ENCODE data around the gene COL6A1.
"Not testable (repeated sequence)": the region's sequence is repeated elsewhere in the genome, so short reads cannot be mapped to it uniquely, and the experiment has no call there.

DNA sequence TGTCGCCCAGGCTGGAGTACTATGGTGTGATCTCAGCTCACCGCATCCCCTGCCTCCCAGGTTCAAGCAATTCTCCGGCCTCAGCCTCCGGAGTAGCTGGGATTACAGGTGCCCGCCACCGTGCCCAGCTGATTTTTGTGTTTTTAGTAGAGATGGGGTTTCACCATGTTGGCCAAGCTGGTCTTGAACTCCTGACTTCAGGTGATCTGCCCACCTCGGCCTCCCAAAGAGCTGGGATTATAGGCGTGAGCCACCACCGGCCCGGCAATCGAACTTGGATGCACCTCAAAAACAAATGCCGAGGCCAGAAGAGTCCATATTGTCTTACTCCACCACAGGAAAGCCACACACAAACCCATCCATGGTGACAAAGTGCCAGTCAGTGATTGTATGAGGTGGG is 65.3 kb downstream of the COL6A1 start:
- TF ChIP-seq EZH2 (IDR thresholded peaks at IDR 0.05; ENCODE audit: borderline replicate concordance, low read depth, low read length, severe bottlenecking): not testable (repeated sequence)
- TF ChIP-seq, protein P1, sequence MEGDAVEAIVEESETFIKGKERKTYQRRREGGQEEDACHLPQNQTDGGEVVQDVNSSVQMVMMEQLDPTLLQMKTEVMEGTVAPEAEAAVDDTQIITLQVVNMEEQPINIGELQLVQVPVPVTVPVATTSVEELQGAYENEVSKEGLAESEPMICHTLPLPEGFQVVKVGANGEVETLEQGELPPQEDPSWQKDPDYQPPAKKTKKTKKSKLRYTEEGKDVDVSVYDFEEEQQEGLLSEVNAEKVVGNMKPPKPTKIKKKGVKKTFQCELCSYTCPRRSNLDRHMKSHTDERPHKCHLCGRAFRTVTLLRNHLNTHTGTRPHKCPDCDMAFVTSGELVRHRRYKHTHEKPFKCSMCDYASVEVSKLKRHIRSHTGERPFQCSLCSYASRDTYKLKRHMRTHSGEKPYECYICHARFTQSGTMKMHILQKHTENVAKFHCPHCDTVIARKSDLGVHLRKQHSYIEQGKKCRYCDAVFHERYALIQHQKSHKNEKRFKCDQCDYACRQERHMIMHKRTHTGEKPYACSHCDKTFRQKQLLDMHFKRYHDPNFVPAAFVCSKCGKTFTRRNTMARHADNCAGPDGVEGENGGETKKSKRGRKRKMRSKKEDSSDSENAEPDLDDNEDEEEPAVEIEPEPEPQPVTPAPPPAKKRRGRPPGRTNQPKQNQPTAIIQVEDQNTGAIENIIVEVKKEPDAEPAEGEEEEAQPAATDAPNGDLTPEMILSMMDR (IDR thresholded peaks at IDR 0.05; ENCODE audit: borderline replicate concordance, extremely low read depth, low read length, poor library complexity, severe bottlenecking): not testable (repeated sequence)
